OCI-LY3 (cell line): ENCODE data around the gene SMIM32.

Experiments
- H2AFZ ChIP-seq: fragments of 200-600, 300-600 bp; shearing (Covaris generic); 2 replicates; pipeline ENCODE4 v1.6.0; 2014; ENCODE audit warnings: antibody characterized with exemption, low read depth, low read length
- H3K27ac ChIP-seq: fragments of 200-600, 300-600 bp; sonication (generic); 2 replicates; pipeline ENCODE4 v1.5.1; 2014; ENCODE audit warnings: mild to moderate bottlenecking, low read length, moderate library complexity, mixed read lengths
- H3K27me3 ChIP-seq: fragments of 200-600, 300-600 bp; sonication (generic); 2 replicates; pipeline ENCODE4 v1.6.1; 2014; ENCODE audit warnings: low read depth, low read length, mixed read lengths
- H3K36me3 ChIP-seq: fragments of 200-600, 300-600 bp; sonication (generic); replicated peaks from 2 replicates; pipeline ENCODE3; 2014; ENCODE audit warnings: low read depth, low read length, mixed read lengths
- H3K4me1 ChIP-seq: fragments of 300-600, 200-600 bp; sonication (generic); 2 replicates; pipeline ENCODE4 v1.6.1; 2014; ENCODE audit warnings: low read length, mixed read lengths
- H3K4me2 ChIP-seq: fragments of 200-600, 300-600 bp; sonication (generic); 2 replicates; pipeline ENCODE4 v1.6.1; 2014; ENCODE audit warnings: low read length, mixed read lengths
- H3K4me3 ChIP-seq: fragments of 300-600, 200-600 bp; sonication (generic); 2 replicates; pipeline ENCODE4 v1.5.1; 2014; ENCODE audit warnings: antibody characterized with exemption, mild to moderate bottlenecking, low read length, moderate library complexity
- H3K79me2 ChIP-seq: fragments of 300-600, 200-600 bp; shearing (Covaris generic); 2 replicates; pipeline ENCODE4 v1.6.1; 2014; ENCODE audit warnings: mild to moderate bottlenecking, low read length, mixed read lengths
- H3K9ac ChIP-seq: fragments of 300-600, 200-600 bp; shearing (Covaris generic); 2 replicates; pipeline ENCODE4 v1.6.0; 2014; ENCODE audit warnings: mild to moderate bottlenecking, low read length, moderate library complexity
- H3K9me3 ChIP-seq: fragments of 200-600, 300-600 bp; shearing (Covaris generic); 2 replicates; pipeline ENCODE4 v1.6.1; 2014; ENCODE audit warnings: low read length, mixed read lengths; ENCODE audit not compliant: insufficient read depth
- H4K20me1 ChIP-seq: fragments of 200-600, 300-600 bp; sonication (generic); 2 replicates; pipeline ENCODE4 v1.6.1; 2016; ENCODE audit warnings: low read length, mixed read lengths; ENCODE audit not compliant: insufficient read depth
- EZH2phosphoT487 ChIP-seq: fragments of 200-600 bp; shearing (Covaris generic); IDR thresholded peaks from 2 replicates; pipeline ENCODE4 v1.6.1; 2018; ENCODE audit warnings: antibody characterized with exemption, mixed run types, low read depth
- TF ChIP-seq, protein P1 (sequence below): fragments of 200-600, 300-600 bp; sonication (generic); IDR thresholded peaks from 2 replicates; pipeline ENCODE4 v1.5.1; 2014; ENCODE audit warnings: antibody characterized with exemption, low read length, low read depth

Gene SMIM32

DNA sequence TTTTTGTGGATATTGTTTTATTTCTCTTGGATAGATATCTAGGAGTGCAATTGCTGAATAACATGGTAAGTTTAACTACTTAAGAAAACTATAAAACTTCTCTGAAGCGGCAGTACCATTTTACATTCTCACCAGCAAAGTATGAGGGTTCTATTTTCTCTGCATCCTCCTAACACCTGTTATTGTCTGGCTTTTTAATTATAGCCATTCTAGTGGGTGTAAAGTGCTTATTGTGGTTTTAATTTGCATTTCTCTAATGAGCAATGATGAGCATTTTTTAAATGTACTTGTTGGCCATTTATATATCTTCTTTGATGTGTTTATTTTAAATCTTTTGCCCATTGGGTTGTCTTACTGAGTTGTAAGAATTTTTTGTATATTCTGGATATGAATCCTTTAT is 28.7 kb downstream of the SMIM32 start:
- TF ChIP-seq, protein P1, sequence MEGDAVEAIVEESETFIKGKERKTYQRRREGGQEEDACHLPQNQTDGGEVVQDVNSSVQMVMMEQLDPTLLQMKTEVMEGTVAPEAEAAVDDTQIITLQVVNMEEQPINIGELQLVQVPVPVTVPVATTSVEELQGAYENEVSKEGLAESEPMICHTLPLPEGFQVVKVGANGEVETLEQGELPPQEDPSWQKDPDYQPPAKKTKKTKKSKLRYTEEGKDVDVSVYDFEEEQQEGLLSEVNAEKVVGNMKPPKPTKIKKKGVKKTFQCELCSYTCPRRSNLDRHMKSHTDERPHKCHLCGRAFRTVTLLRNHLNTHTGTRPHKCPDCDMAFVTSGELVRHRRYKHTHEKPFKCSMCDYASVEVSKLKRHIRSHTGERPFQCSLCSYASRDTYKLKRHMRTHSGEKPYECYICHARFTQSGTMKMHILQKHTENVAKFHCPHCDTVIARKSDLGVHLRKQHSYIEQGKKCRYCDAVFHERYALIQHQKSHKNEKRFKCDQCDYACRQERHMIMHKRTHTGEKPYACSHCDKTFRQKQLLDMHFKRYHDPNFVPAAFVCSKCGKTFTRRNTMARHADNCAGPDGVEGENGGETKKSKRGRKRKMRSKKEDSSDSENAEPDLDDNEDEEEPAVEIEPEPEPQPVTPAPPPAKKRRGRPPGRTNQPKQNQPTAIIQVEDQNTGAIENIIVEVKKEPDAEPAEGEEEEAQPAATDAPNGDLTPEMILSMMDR, result no peak
- no peak for TF ChIP-seq EZH2phosphoT487
- Histone ChIP-seq H4K20me1 (peaks cover 8% of the 10 kb centered on the region), H3K9me3 (no peaks in the 10 kb centered on the region), H3K79me2 (no peaks in the 10 kb centered on the region), H3K4me3 (no peak overlapping the region), H3K4me1 (peaks cover 11% of the 10 kb centered on the region), H3K4me2 (no peak overlapping the region), H3K36me3 (peaks cover 2% of the 10 kb centered on the region), H3K27ac (no peak overlapping the region), H3K27me3 (no peaks in the 10 kb centered on the region), H2AFZ (no peak overlapping the region), H3K9ac (no peak overlapping the region)

DNA sequence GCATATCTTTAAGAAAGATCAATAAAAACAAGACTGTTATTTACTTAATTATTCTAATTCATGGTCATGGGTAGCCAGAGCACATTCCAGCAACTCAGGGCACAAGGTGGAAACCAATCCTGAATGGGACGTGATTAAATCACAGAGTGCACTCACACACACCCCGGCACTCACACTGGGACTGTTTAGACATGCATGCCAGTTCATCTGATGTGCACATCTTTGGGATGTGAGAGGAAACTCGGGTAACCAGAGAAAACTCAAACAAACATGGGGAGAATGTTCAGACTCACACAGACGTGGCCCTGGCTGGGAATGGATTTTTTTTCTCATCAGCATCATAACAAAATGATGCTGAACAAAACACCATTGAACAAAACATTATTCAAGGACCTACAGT is 31.0 kb downstream of the SMIM32 start:
- TF ChIP-seq, protein P1, result no peak
- no peak for TF ChIP-seq EZH2phosphoT487
- Histone ChIP-seq H2AFZ (no peak overlapping the region), H3K27ac (no peak overlapping the region), H3K4me1 (peaks cover 8% of the 10 kb centered on the region), H3K9me3 (no peaks in the 10 kb centered on the region), H3K27me3 (no peaks in the 10 kb centered on the region), H3K4me2 (no peak overlapping the region), H3K36me3 (peaks cover 2% of the 10 kb centered on the region), H3K79me2 (no peaks in the 10 kb centered on the region), H3K9ac (no peak overlapping the region), H4K20me1 (peaks cover 3% of the 10 kb centered on the region), H3K4me3 (no peak overlapping the region)

DNA sequence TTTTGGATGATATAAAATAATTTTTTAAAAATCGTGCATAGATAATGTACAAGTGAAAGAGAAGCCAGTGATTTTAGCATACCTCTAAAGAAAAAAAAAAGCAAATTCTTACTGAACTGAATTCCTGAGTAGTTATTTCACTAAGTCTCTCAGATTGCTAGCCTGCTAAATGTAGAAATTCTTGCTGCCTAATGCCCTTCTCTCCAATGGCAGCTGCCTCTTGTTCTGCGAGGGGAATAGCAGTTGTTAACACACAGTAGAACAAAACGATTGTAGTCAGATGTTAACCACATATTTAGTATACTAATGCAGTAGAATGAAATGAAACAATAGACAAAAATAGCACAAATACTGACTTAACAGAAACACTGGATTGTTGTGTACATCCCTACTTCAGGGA is 33.5 kb downstream of the SMIM32 start:
- Histone ChIP-seq H3K4me1 (no peaks in the 10 kb centered on the region), H3K4me3 (no peak overlapping the region), H3K9me3 (no peaks in the 10 kb centered on the region), H3K4me2 (no peak overlapping the region), H3K27me3 (no peaks in the 10 kb centered on the region), H3K79me2 (no peaks in the 10 kb centered on the region), H3K36me3 (peaks cover 16% of the 10 kb centered on the region), H3K9ac (no peak overlapping the region), H4K20me1 (0 out of 2 replicates have a peak, but pooled peaks cover 4% of the 10 kb centered on the region), H3K27ac (no peak overlapping the region), H2AFZ (no peak overlapping the region)
- TF ChIP-seq EZH2phosphoT487, result no peak
- TF ChIP-seq, protein P1, result no peak

DNA sequence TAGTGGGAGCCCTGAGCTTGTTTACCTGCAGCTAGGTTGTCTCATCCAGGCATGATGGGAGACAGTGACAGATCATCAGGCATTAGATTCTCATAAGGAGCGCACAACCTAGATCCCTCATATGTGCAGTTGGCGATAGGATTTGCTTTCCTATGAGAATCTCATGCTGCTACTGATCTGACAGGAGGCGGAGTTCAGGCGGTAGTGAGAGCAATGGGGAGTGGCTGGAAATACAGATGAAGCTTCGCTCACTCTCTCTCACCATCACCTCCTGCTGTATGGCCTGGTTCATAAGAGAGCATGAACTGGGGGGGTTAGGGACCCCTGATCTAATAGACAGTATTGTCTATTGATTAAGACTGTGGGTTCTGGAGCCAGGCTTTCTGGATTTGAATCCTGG is 35.4 kb downstream of the SMIM32 start:
- no peak overlapping the region for H3K9ac ChIP-seq
- H3K27ac ChIP-seq, result no peak overlapping the region
- H3K27me3 ChIP-seq, result no peaks in the 10 kb centered on the region
- no peaks in the 10 kb centered on the region for H3K79me2 ChIP-seq
- H3K4me2 ChIP-seq, result no peak overlapping the region
- peaks cover 15% of the 10 kb centered on the region for H3K36me3 ChIP-seq
- no peak overlapping the region for H2AFZ ChIP-seq
- H3K4me3 ChIP-seq, result no peak overlapping the region
- H3K9me3 ChIP-seq, result no peaks in the 10 kb centered on the region
- no peak for TF ChIP-seq EZH2phosphoT487
- TF ChIP-seq, protein P1, result no peak
- H3K4me1 ChIP-seq, result no peaks in the 10 kb centered on the region
- 0 out of 2 replicates have a peak, but pooled peaks cover 4% of the 10 kb centered on the region for H4K20me1 ChIP-seq
